ENCODE measurements around the gene ZDHHC19.
"Not testable (repeated sequence)": the region's sequence is repeated elsewhere in the genome, so short reads cannot be mapped to it uniquely, and the experiment has no call there.

Gene ZDHHC19

GRCh38 chr3:196186651-196187573, 24.3 kb downstream of the ZDHHC19 start:
- H3K9me3 Mint-ChIP-seq: no peaks in the 10 kb centered on the region

GRCh38 chr3:196184881-196185280, 26.3 kb downstream of the ZDHHC19 start:
- H3K9me3 Mint-ChIP-seq: no peaks in the 10 kb centered on the region
- no peak for DNase-seq
- peaks cover 6% of the 10 kb centered on the region for H3K27me3 Mint-ChIP-seq (ENCODE audit: low read depth, poor library complexity)
- H3K36me3 Mint-ChIP-seq (ENCODE audit: low read depth): no peaks in the 10 kb centered on the region
- no peak overlapping the region for H3K4me3 Mint-ChIP-seq
- TF ChIP-seq CTCF (IDR thresholded peaks at IDR 0.05): no peak
- H3K27ac Mint-ChIP-seq: no peak overlapping the region
- H3K4me1 Mint-ChIP-seq: peaks cover 20% of the 10 kb centered on the region

More at GRCh38 chr3:196186651-196187573, 24.3 kb downstream of the ZDHHC19 start:
- peaks cover 5% of the 10 kb centered on the region for H3K27me3 Mint-ChIP-seq (ENCODE audit: low read depth, poor library complexity)
- peaks cover 23% of the 10 kb centered on the region for H3K4me1 Mint-ChIP-seq
- no peak overlapping the region for H3K4me3 Mint-ChIP-seq
- TF ChIP-seq CTCF (IDR thresholded peaks at IDR 0.05): no peak
- no peaks in the 10 kb centered on the region for H3K36me3 Mint-ChIP-seq (ENCODE audit: low read depth)
- DNase-seq: peak; percentile 71
- no peak overlapping the region for H3K27ac Mint-ChIP-seq

- not testable (repeated sequence) for H3K36me3 Mint-ChIP-seq (ENCODE audit: low read depth); H3K4me3 Mint-ChIP-seq; H3K27ac Mint-ChIP-seq; DNase-seq; H3K27me3 Mint-ChIP-seq (ENCODE audit: low read depth, poor library complexity); H3K9me3 Mint-ChIP-seq
- peaks cover 27% of the 10 kb centered on the region for H3K4me1 Mint-ChIP-seq
These were observed 27.1 kb downstream of the ZDHHC19 start for GRCh38 chr3:196184169-196184432.

- H3K4me3 Mint-ChIP-seq: no peak overlapping the region
- peaks cover 14% of the 10 kb centered on the region for H3K27me3 Mint-ChIP-seq (ENCODE audit: low read depth, poor library complexity)
- no peak for TF ChIP-seq CTCF (IDR thresholded peaks at IDR 0.05)
- H3K9me3 Mint-ChIP-seq: no peaks in the 10 kb centered on the region
- DNase-seq: no peak
- no peaks in the 10 kb centered on the region for H3K36me3 Mint-ChIP-seq (ENCODE audit: low read depth)
- peaks cover 30% of the 10 kb centered on the region for H3K4me1 Mint-ChIP-seq
- no peak overlapping the region for H3K27ac Mint-ChIP-seq
These were observed 30.1 kb downstream of the ZDHHC19 start for GRCh38 chr3:196181127-196181546.

GRCh38 chr3:196180346-196180745, 30.9 kb downstream of the ZDHHC19 start:
- TF ChIP-seq CTCF (IDR thresholded peaks at IDR 0.05): no peak
- H3K4me1 Mint-ChIP-seq: peaks cover 35% of the 10 kb centered on the region
- no peaks in the 10 kb centered on the region for H3K36me3 Mint-ChIP-seq (ENCODE audit: low read depth)
- no peak overlapping the region for H3K4me3 Mint-ChIP-seq
- no peak overlapping the region for H3K27ac Mint-ChIP-seq
- no peaks in the 10 kb centered on the region for H3K9me3 Mint-ChIP-seq
- peaks cover 17% of the 10 kb centered on the region for H3K27me3 Mint-ChIP-seq (ENCODE audit: low read depth, poor library complexity)
- DNase-seq: no peak

- no peaks in the 10 kb centered on the region for H3K36me3 Mint-ChIP-seq (ENCODE audit: low read depth)
- H3K27me3 Mint-ChIP-seq (ENCODE audit: low read depth, poor library complexity): peaks cover 17% of the 10 kb centered on the region
- no peak overlapping the region for H3K4me3 Mint-ChIP-seq
- H3K27ac Mint-ChIP-seq: no peak overlapping the region
- H3K9me3 Mint-ChIP-seq: no peaks in the 10 kb centered on the region
- DNase-seq: no peak
- H3K4me1 Mint-ChIP-seq: peaks cover 37% of the 10 kb centered on the region
- TF ChIP-seq CTCF (IDR thresholded peaks at IDR 0.05): no peak
These were observed 31.6 kb downstream of the ZDHHC19 start for GRCh38 chr3:196179380-196180308.

All from nephron progenitor cell (in vitro differentiated cells).